ENCODE results near the gene B3GNT9.

Gene B3GNT9

GRCh38 chr16:67166598-67167168 is 15.9 kb upstream of the B3GNT9 start:
- peak in 1 of 3 donors; percentile 41 for DNase-seq

- DNase-seq = no peak
Observed at GRCh38 chr16:67166110-67166547, 15.3 kb upstream of the B3GNT9 start.

DNA sequence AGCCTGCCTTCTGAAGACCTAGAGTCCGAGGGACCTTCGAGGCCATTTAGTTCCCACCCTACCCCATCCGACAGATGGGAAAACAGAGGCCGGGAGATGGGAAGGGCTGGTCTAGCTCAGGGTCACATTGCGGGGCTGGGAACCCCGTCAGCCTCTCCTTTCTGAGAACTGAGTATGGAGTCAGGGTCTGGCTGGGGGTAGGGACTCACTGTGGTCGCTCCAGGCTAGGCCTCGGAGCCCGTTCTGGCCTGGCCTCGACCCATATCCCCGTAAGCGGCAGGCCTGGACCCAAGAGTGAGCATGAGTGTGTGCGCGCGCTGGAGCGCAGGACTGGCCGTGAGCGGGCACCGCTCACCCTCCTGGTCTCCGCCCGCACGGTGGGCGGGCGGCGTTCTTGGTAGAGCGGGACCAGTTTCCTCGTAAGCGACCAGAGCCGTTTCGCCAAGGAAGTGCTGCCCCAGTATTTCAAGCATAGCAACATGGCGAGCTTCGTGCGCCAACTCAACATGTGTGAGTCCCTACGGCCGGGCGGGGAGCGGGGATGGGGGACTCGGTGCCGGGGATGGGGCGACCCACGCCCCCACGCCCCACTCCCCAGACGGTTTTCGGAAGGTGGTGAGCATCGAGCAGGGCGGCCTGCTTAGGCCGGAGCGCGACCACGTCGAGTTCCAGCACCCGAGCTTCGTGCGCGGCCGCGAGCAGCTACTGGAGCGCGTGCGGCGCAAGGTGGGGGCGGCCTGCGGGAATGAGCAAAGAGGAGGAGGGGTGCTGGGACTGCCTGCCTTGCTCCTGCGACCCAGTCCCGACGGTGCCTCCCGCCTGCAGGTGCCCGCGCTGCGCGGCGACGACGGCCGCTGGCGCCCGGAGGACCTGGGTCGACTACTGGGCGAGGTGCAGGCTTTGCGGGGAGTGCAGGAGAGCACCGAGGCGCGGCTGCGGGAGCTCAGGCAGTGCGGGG is 14.6 kb upstream of the B3GNT9 start:
- peak in 1 of 3 donors; percentile 46 for DNase-seq

DNA sequence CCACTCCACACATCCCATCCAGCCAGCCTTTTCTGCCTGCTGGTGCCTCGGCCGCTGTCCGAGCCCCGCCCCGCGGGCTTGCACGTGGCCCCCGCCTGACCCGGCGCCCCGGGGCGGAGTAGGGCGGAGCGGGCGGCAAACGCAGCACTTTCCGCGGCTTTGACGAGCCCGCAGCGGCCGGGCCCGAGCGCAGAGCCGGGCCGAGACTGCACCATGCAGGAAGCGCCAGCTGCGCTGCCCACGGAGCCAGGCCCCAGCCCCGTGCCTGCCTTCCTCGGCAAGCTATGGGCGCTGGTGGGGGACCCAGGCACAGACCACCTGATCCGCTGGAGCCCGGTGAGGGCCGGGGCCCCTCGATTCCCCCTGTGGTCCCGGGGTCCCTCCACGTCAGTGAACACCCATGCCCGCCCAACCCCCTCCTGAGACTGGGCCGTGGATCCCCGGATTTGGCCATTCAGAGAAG is 13.8 kb upstream of the B3GNT9 start, which contains the start of gene HSF4:
HSF4 (plus strand) TSS at position 147 of the 463 bp plus-strand sequence; CDS start at position 214, 67 bp downstream.
- DNase-seq = peak; percentile 74 to 91 (median 78)

DNA sequence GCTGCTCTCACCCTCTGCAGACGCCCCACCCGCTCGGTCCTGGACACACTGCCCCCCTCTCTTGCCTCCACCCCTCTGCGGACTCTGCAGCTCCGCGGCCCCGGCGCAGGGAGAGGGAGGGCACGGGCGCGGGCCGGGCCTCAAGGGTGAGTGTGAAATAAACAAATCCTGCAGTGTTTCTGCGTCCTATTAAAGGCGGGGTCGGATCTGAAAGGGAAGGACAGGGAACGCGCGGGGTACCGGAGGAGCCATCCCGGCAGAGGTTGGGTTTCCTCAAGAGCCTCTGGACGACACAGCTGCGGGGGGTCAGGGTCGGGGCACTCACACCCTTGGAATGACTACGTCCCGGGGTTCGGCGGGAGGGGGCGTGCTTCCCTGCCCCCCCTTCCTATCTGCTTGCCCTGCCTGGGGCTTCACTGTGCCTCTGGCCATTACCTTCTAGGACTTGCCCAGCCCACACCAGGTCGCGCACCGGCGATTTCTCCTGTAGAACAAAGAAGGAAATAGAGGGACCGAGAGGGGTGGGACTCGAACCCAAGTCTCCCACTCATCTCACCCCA is 13.3 kb upstream of the B3GNT9 start:
- peak in 1 of 3 donors; percentile 21 for DNase-seq

GRCh38 chr16:67163164-67163998 is 12.6 kb upstream of the B3GNT9 start:
- DNase-seq = peak in 2 of 3 donors; percentile 48 to 63

GRCh38 chr16:67162506-67163163 is 11.8 kb upstream of the B3GNT9 start:
- peak in 2 of 3 donors; percentile 43 to 52 for DNase-seq

GRCh38 chr16:67161595-67162058 is 10.8 kb upstream of the B3GNT9 start:
- no peak for DNase-seq

- DNase-seq = peak; percentile 95 to 97 (median 97)
Observed at GRCh38 chr16:67158637-67159600, 8.1 kb upstream of the B3GNT9 start.

GRCh38 chr16:67157892-67158635 is 7.3 kb upstream of the B3GNT9 start:
- DNase-seq = no peak

GRCh38 chr16:67157106-67157748 is 6.4 kb upstream of the B3GNT9 start:
- DNase-seq = no peak

DNA sequence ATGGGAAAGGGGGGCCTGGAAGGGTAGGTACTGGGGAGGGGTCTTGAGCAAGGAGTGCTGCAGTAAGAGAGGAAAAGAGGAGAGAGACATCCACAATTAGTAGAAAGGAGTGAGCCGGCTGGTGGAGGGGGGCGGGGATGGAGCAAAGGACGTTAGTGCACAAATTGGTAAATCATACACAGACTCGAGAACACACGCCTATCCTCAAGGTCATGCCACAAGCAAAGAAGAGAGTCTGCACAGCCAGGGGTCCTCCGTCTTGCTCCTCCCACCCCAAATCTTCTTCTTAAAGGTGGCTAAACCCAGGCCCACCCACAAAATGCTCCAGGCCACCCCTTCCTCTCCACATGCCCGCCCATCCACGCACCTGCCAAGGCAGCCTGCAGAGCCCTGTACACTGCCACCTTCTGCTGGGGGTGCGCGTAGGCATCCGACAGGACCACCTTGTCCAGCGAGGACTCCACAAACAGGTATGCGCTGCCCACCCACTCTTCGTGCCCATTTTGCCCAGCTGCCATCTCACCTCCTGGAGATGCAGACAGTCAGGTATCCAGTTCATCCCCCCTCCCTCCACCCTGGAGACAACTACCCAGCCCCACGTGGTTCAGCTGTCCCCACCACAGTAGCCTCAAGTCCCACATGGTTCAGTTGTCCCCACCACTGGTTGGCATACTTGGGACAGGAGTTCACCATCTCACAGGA is 5.5 kb upstream of the B3GNT9 start:
- no peak for DNase-seq

DNA sequence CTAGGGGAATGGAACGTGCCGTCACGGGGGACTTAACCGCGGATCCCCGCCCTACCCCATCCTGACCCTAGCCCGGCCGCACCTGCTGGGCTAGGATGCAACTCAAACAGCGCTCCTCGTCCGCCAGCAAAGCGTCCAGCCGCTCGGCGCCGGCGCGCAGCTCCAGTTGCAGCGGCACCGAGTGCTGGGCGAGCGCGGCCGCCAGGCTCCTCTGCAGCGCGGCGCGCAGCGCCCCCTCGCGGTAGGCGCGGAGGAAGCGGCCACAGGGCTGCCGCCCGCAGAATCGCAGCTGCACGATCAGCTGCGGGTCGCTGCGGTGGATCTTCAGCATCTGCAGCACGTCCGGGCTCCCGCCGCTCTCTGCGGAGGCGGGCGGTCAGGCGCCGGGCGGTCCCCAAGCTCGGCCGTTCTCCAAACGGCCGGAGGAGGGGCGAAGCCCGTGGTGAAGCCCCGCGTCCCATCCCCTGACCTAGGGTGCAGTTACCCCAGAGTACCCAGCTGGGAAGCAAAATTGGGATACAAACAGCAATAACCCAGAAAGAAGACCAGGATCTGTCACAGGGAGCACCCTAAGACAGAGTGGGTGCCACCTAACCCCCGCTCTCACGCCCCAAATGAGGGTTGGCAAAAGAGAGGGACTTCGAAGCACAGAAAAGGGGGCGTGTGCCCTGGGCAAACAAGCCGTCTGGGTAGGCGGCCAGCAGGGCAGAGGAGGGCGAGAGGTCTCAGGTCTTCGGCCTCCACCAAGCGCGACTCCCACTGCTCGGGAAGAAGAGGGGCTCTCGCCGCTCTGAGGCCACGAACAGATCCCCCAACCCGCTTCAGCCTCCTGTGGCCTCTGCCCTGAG is 4.7 kb upstream of the B3GNT9 start:
- peak; percentile 81 to 94 (median 90) for DNase-seq

GRCh38 chr16:67154578-67155294 is 3.9 kb upstream of the B3GNT9 start:
- DNase-seq = no peak

- DNase-seq = no peak
Observed at GRCh38 chr16:67151431-67152097, 766 bp upstream of the B3GNT9 start.

Measured in suppressor macrophage treated with lipopolysaccharide for 1 hour (primary cell).